GM12874 (cell line): ENCODE results near the gene TAF10.

Experiments
- CTCF ChIP-seq: IDR thresholded peaks from 2 replicates; pipeline ENCODE4 v1.5.1; 2011; ENCODE audit warnings: low read depth, mild to moderate bottlenecking, control low read depth, low read length, moderate library complexity; ENCODE audit not compliant: insufficient read depth

TAF10 gene

GRCh38 chr11:6655020-6655789 is 43.2 kb upstream of the TAF10 start:
- TF ChIP-seq CTCF, result no peak

- TF ChIP-seq CTCF, result no peak
Measured at GRCh38 chr11:6654281-6655019, 42.4 kb upstream of the TAF10 start.

GRCh38 chr11:6653656-6654055 is 41.6 kb upstream of the TAF10 start:
- TF ChIP-seq CTCF, result no peak

GRCh38 chr11:6653097-6653496 is 41.1 kb upstream of the TAF10 start:
- no peak for TF ChIP-seq CTCF

GRCh38 chr11:6652182-6652581 is 40.2 kb upstream of the TAF10 start:
- no peak for TF ChIP-seq CTCF

GRCh38 chr11:6650980-6651379 is 39.0 kb upstream of the TAF10 start:
- TF ChIP-seq CTCF, result no peak

GRCh38 chr11:6650104-6650503 is 38.1 kb upstream of the TAF10 start:
- no peak for TF ChIP-seq CTCF
